ENCODE data around the gene SLC2A6.

The SLC2A6 gene

DNA sequence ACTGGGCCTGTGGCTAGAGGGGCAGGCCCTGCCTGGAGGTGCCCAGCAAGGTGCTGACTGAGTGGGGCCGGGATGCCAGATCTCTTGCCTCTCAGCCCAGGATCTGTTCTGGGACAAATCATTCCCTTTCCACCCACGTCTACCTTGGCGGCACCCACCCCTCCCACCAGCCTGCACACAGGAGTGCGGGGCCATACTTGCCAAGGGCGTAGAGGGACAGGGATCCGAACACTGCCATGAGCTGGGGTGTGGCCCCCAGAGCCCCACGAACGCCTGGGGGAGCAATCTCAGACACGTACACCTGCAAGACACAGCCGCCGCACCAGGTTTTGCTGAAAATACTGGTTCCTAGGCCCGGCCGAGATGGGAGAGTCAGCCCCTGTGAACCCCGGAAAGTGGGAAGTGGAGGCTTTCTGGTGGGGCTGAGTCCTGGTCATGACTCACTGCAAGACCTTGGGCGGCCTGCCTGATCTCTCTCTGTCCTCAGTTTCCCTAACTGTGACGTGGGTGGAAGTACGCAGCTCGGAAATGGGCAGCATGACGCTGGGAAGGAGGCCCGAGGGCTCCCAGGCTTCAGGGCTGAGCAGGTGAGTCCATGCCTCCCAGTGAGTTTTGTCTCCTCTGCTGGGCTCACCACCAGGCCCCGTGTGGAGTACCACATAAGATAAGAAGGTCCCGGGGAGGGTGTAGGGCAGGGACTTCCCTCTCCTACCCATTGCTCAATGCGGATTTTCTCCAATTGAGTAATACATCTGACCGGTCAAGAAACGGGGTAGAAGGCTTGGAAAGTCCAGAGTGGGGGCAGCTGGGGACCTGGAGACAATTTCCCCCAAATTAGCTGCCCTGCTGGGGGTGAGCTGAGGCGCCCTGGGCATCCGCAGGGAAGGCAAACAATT is 2.6 kb downstream of the SLC2A6 start:
- in situ Hi-C loops (cut with HindIII; ENCODE audit: low sequenced_read_pairs): no loop called here
- DNase-seq (ENCODE audit: low read depth): no peak
- no peak overlapping the region for H3K4me3 ChIP-seq (ENCODE audit: low read depth, low read length)
- TF ChIP-seq, protein P1, sequence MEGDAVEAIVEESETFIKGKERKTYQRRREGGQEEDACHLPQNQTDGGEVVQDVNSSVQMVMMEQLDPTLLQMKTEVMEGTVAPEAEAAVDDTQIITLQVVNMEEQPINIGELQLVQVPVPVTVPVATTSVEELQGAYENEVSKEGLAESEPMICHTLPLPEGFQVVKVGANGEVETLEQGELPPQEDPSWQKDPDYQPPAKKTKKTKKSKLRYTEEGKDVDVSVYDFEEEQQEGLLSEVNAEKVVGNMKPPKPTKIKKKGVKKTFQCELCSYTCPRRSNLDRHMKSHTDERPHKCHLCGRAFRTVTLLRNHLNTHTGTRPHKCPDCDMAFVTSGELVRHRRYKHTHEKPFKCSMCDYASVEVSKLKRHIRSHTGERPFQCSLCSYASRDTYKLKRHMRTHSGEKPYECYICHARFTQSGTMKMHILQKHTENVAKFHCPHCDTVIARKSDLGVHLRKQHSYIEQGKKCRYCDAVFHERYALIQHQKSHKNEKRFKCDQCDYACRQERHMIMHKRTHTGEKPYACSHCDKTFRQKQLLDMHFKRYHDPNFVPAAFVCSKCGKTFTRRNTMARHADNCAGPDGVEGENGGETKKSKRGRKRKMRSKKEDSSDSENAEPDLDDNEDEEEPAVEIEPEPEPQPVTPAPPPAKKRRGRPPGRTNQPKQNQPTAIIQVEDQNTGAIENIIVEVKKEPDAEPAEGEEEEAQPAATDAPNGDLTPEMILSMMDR (IDR thresholded peaks at IDR 0.05; ENCODE audit: low read depth, low read length, missing control alignments): no peak

DNA sequence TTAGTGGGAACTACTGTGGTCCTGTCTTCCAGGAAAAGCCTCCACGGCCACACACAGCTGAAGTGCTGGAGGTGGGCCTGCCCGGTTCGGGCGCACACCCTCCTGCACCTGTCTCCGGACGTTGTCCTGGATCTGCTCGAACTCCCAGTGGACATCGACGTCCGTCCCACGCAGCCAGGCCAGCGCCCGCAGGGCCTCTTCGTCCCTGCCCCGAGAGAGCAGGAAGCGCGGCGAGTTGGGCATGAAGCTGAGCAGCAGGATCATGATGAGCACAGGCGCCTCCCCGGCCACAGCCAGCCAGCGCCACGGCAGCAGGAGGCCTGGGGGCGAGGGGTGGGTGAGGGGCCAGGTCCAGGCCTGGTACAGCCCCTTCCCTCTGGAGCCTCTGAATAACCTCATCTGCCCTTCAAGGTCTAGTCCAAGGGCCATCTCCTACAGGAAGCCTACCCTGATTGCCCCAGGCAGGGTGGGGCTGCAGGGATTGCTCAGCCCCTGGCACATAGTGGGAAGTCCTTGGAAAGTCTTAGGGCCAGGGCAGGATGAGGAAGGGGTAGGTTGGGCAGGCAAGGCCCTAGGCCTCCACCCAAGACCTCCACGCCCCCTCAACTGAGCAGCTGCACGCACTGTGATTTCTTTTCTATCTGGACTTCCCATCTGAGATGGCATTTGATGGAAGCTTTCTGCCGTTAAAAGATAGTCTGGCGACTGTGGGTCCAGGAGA is 3.4 kb downstream of the SLC2A6 start:
- in situ Hi-C loops (cut with HindIII; ENCODE audit: low sequenced_read_pairs): no loop called here
- TF ChIP-seq, protein P1 (IDR thresholded peaks at IDR 0.05; ENCODE audit: low read depth, low read length, missing control alignments): no peak
- no peak overlapping the region for H3K4me3 ChIP-seq (ENCODE audit: low read depth, low read length)
- no peak for DNase-seq (ENCODE audit: low read depth)

DNA sequence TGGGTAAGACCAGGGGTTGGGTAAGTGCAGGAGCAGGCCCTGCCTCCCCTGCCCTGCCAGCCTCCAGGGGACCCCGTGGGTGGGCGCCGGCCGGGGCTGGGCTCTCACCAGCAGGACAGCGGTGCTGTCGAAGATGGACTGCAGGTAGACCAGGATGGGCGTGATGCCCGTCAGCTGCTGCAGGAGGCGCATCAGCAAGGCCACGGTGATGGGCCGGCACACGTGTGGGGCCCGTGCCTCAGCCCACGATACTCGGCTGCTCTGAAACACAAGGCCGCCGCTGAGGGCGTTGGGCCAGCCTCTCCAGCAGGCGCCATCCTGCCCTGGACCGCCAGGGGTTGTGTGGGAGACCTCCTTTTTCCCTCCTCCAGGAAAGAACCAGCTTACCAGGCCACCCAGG is 4.0 kb downstream of the SLC2A6 start:
- TF ChIP-seq, protein P1 (IDR thresholded peaks at IDR 0.05; ENCODE audit: low read depth, low read length, missing control alignments): no peak
- in situ Hi-C loops (cut with HindIII; ENCODE audit: low sequenced_read_pairs): no loop called here
- no peak for DNase-seq (ENCODE audit: low read depth)
- no peak overlapping the region for H3K4me3 ChIP-seq (ENCODE audit: low read depth, low read length)

DNA sequence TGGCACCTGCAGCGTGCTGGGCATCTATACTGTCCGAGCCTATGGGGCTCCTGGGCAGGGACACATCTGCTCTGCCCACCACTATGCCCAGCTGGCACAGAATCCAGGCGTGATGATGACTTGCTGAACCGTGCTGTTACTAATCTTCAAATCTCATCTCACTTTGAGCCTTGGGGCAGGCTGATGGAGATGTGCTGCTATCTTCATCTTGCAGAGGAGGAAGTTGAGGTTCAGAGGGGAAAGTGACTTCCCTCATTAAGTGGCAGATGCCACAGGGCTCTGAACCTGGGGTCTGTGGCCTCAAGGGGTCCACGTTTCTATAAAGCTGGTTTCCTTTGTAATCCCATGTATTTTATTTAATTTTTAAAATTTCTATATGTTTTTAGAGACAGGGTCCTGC is 4.7 kb downstream of the SLC2A6 start:
- in situ Hi-C loops (cut with HindIII; ENCODE audit: low sequenced_read_pairs): no loop called here
- TF ChIP-seq, protein P1 (IDR thresholded peaks at IDR 0.05; ENCODE audit: low read depth, low read length, missing control alignments): no peak
- no peak overlapping the region for H3K4me3 ChIP-seq (ENCODE audit: low read depth, low read length)
- no peak for DNase-seq (ENCODE audit: low read depth)

DNA sequence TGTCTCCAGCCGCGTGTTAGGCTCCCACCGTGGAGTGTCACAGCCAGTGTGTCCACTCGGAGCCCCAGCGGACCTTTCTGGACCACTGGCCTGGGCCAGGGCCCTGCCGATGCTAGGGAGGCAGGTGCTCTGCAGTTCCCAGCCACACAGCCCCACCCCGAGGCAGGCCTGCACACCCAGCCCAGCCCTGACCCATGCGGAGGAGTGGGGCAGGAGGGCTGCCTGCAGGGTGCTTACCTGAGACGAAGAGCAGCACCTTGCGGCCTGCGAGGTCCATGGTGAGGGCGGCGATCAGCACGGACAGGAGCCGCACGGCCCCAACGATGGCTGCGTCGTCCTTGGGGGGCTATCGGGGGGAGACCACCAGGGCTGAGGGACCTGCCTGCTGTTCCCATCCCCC is 5.2 kb downstream of the SLC2A6 start:
- in situ Hi-C loops (cut with HindIII; ENCODE audit: low sequenced_read_pairs): no loop called here
- TF ChIP-seq, protein P1 (IDR thresholded peaks at IDR 0.05; ENCODE audit: low read depth, low read length, missing control alignments): no peak
- H3K4me3 ChIP-seq (ENCODE audit: low read depth, low read length): no peak overlapping the region
- DNase-seq (ENCODE audit: low read depth): no peak

DNA sequence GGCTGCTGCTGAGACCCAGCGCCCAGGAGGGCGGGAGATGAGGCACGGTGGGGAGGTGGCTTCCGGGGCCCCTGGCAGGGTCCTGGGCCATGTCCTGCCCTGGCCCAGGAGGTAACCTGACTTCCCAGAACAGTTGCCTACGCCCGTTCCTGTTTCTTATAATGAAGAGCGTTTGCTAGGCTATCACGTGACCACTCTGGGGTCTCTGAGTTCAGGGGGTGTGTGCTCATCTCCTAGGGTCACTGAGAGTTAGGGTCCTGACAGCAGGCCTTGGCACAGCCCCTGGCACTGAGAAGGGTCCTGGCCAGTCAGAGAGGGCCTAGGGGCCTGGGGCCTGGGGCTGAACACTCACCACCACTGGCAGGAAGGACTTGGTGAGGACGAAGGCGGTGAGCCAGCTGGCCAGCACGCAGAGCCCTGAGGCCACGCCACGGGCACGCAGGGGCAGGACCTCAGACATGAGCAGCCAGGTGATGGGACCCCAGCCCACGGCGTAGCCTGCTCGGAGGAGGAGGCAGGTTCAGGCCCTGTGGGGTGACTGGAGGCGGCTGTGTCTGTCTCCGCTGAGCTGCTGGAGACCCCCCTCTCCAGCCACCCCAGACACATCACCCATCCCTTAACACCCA is 6.0 kb downstream of the SLC2A6 start:
- no peak overlapping the region for H3K4me3 ChIP-seq (ENCODE audit: low read depth, low read length)
- DNase-seq (ENCODE audit: low read depth): no peak
- in situ Hi-C loops (cut with HindIII; ENCODE audit: low sequenced_read_pairs): no loop called here
- TF ChIP-seq, protein P1 (IDR thresholded peaks at IDR 0.05; ENCODE audit: low read depth, low read length, missing control alignments): no peak

Measured in astrocyte of the cerebellum (primary cell).